GOT3 (cell line): Measurements from ENCODE around the gene CSRNP2.
A peak's percentile ranks its signal among the peaks of the same experiment; 100 is the strongest.
"Not testable (repeated sequence)": the region's sequence is repeated elsewhere in the genome, so short reads cannot be mapped to it uniquely, and the experiment has no call there.

Source experiments
- DNase-seq: peaks from one replicate; lab custom pipeline; 2025; ENCODE audit warnings: mixed read lengths; lab: John Stamatoyannopoulos, UW

The CSRNP2 gene

DNA sequence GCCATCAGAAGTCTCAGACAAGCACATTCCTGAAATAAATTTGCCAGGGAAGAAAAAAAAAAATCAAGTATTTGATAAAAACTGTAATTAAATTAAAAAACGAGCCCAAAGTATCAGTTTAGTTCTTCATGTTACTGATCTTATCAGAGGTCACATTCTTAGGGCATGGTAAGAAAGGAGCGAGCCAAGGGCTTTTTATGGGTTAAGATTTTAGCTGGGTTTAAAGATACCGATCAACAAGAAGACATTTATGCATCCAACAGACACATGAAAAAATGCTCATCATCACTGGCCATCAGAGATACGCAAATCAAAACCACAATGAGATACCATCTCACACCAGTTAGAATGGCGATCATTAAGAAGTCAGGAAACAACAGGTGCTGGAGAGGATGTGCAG is 5.0 kb downstream of the CSRNP2 start:
- DNase-seq, result not testable (repeated sequence)

DNA sequence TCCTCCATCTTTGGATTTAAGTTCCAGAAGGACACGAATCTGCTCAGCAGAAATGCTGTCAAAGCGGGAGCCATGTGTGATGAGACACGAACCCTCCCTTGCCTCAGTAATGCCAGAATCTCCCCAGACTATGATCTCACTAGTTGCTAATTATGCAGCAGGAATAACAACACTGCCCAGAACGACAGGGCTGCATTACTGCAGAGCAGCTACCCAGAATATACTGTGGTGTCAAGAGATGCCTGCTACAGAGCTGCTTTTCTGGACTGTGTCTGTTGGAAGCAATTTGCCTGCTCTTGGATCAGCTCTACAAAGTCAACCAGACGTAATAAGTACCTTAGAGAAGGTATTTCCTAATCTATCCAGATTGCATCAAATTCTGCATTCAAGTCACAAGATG is 5.5 kb downstream of the CSRNP2 start:
- DNase-seq, result no peak

DNA sequence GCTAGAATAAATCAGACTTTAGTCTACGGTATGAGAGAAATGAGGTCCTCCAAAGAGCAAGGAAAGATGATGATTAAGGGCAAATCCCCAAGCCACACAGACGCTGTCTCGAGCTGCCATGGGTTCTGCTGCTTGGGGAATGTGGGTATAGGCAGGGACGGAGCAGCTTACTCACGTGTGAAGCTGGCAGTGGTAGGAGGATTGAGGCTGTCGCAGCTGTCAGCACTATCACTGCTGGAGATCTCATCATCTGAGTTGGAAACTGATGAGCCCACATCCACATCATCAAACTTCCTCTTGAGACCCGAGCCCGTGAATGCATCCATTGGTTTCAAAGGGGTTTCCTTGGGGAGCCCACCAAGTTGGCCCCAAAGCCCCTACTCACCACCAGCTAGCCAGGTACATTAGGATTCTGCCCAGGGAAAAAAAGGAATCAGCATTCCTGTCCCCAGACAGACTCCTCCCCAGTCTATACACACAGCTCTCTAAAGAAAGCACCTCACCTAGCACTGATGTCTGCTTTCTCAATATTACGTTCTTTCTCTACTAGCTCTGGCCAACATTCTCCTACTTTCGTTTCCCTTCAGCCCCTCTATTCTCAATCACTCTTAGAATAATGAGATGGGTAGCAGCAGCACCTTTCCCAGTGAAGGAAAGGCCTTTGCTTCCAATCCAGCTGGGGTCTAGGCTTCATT is 7.0 kb downstream of the CSRNP2 start:
- DNase-seq, result no peak

DNA sequence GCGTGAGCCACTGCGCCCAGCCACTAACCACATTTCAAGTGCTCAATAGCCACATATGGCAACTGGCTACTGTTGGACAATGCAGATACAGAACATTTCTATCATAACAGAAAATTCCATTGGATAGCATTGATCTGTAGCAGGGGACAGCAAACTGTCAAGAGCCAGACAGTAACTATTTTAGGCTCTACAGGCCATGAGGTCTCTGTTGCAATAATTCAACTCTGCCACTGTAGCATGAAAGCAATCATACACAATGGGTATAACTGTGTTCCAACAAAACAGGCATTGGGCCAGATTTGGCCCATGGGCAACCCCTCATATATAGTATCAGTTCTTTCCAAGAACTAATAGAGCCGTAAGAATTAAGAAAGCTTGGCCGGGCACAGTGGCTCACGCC is 8.0 kb downstream of the CSRNP2 start:
- DNase-seq, result no peak

DNA sequence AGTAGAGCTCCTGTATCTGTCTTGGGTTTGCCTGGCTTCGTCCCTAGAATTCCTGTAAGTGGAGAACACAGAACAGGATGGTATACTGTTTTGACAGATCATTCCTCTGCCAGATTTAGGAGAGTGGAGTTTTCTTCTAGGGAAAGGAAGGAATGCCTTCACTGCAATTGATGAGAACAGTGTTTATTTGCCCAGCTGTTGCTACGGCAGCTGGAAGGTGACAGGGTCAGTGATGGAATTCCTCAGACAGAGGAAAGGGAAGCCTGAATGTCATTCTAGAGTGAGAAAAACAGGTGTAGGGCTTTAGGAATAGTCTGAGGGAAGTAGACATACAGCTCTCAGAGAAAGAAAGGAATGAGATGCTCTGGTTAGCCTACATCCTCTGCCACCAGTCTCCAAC is 11.7 kb downstream of the CSRNP2 start:
- DNase-seq, result no peak

DNA sequence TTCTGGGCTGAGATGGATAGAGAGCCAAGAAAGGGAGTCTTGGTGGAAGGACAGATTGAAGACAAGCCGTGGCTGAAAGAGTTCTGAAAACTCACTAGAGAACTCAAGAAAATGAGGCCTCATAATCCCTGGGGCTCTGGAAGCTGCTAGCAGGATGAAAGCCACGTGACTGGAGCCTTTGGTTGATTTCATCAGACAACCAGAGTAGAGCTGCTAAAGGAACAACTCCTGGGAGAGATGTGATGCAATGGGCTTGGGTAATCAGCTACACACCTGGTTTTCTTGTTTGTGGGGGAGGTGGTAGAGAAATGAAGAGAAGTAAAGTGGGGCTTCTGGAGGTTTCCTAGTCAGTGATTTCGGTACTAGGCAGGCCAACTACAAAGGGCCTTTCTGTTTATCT is 13.4 kb downstream of the CSRNP2 start:
- DNase-seq, result no peak

DNA sequence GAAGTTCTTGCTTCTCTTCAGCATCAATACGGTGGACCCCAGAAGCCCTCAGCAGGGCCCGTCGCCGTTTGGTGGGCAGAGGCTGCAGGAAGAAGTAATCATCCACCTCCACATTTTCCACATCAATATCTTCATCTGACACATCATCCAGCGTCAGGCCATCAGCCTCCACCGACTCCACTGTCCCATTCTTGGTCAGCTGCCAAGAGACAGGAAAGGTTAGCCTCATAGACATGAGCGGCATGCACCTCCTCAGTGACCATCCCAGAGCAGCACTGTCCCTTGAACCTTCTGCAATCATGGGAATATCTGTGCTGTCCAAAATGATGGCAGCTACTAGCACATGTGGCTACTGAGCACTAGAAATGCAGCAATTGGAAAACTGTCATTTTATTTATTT is 15.6 kb downstream of the CSRNP2 start:
- no peak for DNase-seq

DNA sequence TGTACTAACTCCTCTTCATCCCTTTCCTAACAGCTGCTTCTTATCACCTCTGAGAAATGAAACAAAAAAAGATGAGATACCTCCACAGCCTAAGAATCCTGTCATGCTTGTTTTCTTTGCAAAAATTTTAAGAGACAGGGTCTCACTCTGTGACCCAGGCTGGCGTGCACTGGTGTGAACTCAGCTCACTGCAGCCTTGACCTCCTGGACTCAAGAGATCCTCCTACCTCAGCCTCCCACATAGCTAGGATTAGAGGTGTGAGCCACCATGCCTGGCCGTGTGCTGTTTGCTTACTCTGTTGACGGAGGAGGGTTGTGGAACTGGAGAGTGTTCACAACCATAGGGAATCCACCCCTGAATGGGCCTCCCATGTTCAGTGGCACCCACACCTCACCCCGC is 16.2 kb downstream of the CSRNP2 start:
- no peak for DNase-seq

DNA sequence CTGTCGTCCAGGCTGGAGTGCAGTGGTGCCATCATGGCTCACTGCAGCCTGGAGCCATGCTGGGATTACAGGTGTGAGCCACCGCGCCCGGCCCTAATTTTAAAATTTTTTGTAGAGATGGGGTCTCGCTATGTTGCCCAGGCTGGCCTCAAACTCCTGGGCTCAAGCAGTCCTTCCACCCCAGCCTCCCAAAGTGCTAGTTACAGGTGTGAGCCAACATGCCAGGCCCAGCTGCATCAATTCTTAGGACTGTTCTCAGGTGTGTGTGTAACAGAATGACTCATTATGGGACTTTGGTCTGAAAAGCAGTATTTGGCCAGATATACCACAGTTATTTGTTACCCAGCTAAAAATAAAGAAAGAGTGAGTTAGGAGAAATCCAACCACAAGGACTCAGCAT is 17.9 kb downstream of the CSRNP2 start:
- no peak for DNase-seq

DNA sequence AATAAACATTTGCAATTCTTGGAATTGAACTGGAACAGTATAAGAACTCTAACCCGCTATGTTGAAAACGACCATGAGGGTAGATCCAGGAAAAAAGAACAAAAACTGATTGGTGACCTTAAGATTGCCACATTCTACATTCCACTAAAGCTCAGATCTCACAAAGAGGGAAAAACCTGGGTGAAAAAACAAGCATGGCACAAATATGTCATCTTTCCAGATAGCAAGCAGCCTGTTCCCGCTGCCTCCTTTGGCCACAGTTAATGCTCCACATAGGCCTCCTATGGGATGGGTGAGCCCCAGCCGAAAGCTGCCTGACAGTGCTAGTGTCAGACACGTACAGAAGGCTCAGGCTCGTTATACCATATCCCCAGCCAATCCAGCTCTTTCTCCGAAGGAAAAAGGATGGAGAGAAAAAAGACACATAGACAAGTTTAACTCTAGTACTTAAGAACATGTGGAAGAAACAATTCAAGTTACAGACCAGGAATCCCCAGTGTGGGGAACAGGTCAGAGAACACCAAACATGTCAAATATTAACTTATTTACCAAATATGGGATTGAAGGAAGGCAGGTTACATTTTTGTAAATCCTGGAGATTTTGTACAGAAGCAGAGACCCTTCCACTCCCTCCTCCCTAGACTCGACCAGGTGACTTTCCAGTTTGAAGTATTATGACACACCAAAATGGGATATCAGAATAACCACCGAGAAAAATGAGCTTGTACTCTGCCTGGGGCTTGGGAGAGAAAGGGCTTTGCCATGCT is 20.6 kb downstream of the CSRNP2 start:
- DNase-seq, result no peak

DNA sequence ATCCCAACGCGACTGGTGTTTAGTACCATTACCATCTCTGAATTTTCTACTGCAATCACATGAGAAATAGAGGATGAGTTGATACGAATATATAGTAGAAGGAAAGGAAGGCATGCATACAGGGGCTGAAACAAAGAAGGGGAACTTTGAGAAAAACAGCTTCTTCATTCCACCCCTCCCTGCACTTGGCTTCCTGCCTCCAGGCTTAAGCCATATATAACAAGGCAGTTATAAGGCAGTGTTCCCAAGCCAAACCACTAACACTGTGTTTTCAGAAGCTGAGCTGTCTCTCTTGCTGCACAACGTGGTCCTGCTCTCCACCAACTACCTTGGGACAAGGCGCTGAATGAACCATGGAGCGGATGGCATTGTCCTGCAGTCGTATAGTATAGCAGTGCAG is 24.3 kb downstream of the CSRNP2 start:
- no peak for DNase-seq

DNA sequence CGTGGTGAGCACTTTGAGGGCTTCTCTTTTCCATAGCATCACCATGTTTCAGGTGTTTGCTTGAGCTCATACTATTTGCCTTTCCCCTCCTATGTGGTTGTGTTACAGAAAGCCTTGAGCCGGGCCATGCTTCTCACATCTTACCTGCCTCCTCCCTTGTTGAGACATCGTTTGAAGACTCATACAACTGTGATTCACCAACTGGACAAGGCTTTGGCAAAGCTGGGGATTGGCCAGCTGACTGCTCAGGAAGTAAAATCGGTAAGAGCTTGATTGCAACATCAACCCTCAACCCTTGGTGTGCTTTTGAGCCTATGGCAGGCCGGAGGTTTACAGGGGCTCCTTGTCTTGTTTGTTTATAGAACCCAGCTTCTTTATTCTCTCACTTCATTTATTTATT is 27.2 kb downstream of the CSRNP2 start:
- DNase-seq, result peak; percentile 71

DNA sequence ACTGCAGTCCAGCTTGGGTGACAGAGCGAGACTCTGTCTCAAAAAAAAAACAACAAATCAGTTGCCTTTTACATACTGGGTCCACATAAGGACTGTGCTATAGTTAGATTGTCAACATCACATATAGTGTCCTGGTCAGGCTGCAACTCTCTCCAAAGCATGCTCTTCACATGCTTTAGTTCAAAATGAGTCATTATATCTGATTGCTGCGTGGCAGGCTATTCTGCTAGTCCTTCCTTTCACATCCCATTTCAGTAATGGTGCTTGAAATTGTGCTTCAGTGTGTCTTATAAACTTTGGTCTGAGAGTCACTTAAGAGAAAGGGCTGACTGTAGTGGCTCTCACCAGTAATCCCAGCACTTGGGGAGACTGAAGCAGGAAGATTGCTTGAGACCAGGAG is 28.3 kb downstream of the CSRNP2 start:
- DNase-seq, result no peak

DNA sequence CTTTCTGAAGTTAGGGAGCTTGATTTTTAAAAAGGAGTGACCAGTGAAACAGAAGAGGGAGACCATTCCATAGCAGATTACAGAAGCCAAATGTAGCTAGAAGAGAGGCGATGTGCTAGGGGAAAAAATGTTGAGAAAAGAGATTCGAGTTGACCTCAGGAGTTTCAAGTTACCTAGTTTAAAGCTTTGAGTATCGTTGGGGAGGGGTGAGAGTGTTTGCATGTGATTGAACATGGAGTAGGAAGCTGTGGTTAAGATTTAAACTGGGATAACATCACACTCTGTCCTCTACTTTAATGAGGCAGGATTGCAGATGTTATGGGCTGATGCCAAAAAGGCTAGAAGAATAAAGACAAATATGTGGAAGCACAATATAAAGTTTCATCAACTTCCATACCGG is 31.6 kb downstream of the CSRNP2 start:
- DNase-seq, result no peak

DNA sequence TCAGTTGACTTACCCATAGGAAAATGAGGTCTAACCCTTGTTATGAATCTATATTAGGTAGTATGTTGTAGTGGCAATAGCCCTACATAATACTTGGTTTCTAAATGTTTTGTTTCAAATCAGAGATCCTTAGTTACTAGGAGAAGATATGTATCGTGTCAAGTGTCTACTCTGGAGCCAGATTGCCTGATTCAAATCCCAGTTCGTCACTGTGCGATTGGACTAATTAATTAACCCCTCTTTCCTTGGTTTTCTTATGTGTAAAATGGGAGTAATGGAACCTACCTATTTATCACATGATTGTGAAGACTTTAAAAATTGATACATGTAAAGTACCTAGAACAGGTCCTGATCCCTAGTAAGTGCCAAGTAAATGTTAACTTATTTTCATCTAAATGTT is 33.9 kb downstream of the CSRNP2 start:
- no peak for DNase-seq

DNA sequence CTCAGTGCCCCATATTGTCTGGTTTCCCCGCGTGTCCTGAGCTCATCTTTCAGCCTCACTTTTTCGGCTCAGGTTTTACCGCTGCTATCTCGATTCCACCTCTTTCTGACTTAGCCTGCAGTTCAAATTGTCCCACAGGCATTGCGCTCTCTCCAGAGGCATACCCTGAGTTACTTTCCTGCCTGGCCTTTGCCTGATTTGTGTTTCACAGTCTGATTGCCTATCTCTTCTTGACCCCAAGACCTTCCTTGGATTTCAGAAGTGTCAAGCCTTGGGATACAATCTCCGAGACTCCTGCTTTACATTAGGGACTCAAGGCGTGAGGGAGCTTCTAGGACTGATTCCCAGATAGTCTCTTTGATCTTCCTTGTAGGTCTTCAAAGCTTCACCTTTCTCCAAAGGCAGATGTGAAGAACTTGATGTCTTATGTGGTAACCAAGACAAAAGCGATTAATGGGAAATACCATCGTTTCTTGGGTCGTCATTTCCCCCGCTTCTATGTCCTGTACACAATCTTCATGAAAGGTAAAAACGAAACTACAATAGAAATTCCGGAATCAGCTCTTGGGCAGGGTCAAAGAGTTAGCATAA is 34.6 kb downstream of the CSRNP2 start:
- peak; percentile 83 for DNase-seq

DNA sequence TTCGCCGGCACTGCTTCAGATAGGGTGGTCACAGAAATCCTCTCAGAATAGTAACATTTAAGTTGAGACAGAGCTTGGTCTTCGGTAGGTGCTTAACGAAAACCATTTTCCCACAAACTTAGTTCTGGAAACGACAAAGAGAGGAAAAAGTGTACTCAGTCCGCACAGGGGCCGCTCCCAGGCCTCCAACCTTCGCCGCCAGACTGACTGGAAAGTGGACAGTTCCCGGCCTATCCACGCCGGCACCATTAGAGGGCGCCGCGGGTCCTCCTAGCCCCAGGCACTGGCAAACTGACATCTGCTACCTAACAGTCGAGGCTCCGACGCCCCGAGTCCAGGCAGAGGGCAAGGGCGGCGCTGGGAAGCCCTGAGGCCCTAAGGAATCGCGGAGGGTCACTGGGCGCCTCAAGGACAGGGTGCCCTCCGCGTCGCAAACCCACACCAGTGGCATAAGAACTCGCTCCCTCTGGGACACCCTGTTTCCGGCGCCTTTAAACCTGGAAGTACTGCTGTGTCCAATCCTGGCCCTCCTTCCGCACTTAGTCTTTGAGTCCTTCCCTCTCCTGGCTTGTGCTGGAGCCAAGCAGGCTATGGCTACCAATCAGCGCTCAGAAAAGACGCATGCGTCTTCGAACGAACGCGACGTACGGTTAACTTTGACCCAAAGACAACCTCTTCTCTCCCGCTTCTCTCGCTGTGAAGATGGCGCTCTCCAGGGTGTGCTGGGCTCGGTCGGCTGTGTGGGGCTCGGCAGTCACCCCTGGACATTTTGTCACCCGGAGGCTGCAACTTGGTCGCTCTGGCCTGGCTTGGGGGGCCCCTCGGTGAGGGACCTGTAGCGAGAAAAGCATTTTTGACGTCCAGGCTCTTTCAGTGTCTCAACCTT is 35.5 kb downstream of the CSRNP2 start, which contains the start of gene LETMD1:
LETMD1 (plus strand) TSS at position 673 of the 886 bp plus-strand sequence; CDS start at position 703, 30 bp downstream.
- peak; percentile 100 for DNase-seq

DNA sequence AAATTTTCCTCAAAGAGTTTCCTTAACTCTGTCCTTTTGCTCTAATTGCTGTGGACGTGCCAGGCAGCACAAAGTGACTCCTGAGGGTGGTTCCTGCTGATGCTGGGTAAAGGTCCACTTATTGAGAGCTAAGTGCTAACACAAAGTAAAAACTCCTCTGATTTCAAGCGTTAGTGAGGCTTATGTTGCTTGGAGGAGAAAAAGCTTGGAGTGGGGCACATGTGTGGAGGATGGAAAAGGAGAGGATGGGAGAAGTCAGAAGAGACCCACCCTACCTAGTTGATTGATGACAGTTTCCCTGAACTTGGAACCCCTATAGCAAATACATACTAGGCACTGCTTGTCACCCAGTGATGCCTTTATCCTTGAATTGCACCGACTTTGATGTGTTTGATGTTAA is 47.1 kb downstream of the CSRNP2 start:
- DNase-seq, result no peak

DNA sequence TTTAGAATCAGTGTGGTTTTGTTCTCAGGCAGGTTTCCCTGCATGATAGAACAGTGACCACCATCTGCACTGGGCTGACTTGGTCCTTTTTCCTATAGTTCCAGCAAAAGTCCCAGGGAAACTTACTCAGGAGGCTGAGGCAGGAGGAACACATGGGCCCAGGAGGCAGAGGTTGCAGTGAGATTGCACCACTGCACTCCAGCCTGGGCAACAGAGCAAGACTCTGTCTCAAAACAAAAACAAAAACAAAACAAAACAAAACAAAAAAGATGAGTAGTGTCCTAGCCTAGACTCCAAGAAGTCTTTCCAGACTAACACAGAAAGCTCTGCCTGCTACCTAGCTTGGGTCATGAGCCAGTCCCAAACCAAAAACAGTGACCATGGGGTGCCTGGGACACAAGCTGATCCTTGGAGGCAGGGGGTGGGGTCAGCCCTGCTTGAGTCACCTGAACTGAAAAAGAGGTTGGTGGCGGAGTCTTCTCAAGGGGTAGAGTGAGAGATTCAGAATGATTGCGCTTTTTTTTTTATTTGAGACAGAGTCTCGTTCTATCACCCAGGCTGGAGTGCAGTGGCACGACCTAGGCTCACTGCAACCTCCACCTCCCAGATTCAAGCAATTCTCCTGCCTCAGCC is 49.8 kb downstream of the CSRNP2 start:
- no peak for DNase-seq

DNA sequence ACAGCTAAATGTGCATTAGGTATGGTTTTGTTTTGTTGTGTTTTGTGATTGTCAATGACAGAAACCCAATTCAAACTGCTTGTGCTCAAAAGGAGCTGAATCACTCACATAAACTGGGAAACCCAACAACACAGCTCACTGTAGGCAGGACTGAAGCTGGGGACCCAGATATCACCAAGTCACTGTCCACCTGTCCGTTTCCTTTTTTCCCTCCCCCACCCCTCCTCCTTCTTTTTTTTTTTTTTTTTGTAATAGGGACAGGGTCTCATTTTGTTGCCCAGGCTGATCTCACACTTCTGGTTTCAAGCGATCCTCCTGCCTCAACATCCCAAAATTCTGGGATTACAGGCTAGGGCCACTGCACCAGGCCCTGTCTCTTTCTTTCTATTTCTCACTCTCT is 50.3 kb downstream of the CSRNP2 start:
- DNase-seq, result no peak

DNA sequence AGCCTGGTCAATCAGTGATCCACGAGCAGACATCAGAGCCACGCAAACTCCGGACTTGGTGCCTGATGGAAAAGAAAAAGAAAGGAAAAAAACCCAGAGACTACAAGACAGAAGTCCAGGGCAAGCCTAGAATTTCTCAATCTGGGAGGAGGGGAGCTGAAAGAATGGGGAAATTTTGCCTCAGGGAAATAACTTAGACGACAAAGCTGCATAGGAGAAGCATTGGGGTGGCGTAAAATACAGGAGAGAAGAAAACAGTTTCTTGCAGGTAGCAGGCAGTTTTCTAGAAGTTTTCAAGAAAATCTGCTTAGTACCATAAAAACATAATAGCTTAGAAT is 54.6 kb downstream of the CSRNP2 start:
- DNase-seq, result no peak
